HG02678 (cell line): ENCODE results near the gene TNFAIP2.

ENCODE experiments used
- ATAC-seq: cut with Tn5 transposase; IDR thresholded peaks from one replicate; pipeline ENCODE4 v1.9.1; 2021; ENCODE audit warnings: mild to moderate bottlenecking, moderate library complexity; ENCODE audit not compliant: unreplicated experiment

The TNFAIP2 gene

GRCh38 chr14:103133210-103134140 is 10.2 kb downstream of the TNFAIP2 start:
- no peak for ATAC-seq

DNA sequence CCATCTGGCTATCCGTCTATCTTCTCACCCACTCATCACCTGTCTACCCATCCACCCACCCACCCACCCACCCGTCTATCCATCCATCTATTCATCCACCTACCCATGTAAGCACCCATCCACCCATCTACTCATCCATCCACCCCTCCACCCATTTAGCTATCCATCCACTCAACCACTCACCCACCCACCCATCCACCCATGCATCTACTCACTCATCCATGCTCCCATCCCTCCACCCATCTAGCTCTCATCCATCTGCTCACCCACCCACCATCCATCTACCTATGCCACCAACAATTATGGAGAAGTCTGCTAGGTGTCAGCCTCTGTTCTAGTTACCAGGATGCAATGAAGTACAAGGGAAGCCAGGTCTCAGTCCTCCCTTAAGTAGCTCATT is 11.1 kb downstream of the TNFAIP2 start:
- no peak for ATAC-seq

GRCh38 chr14:103134919-103135318 is 11.7 kb downstream of the TNFAIP2 start:
- ATAC-seq: no peak

DNA sequence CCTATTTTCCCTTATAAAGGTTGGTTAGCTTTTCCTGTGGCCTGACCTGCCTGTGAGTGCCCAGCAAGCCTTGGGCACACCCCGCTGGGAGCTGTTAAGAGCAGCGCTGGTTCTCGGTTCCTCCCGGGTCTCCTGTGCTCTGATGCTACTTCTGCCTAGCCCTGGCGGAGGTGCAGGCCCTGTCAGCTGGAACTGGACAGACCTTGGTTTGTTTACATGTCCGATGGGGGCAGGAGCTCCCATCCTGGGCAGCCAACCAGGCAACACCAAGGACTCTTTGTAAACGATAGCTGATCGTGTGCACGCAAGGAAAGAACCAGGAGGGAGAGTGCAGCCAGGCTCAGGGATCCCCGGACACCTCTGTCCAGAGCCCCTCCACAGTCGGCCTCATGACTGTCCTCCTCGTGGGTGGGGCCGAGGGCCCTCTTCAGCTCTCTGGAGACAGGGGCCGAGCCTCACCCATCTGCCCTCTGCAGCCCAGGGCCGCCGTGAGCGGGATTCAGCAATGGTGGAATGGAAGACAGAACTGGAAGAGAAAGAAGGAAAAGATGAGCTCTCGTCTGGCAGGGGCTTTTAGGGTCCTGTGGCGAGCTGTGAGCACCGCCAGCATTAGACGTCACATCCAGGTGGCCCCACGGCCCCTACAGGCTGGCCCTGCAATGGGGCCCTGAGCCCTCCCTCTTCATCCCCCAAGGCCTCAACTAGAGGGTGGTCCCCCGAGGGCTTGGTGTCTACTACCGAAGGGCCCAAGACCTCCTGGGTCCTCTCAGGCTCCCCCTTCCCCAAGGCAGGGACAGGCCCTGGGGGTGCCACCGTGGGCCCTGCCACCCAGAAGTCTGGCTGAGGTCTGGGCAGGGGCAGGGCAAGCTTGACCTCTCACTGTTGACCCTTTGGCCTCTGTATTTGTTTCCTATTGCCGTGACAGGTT is 12.3 kb downstream of the TNFAIP2 start:
- ATAC-seq: no peak

GRCh38 chr14:103136388-103137271 is 13.4 kb downstream of the TNFAIP2 start:
- no peak for ATAC-seq

DNA sequence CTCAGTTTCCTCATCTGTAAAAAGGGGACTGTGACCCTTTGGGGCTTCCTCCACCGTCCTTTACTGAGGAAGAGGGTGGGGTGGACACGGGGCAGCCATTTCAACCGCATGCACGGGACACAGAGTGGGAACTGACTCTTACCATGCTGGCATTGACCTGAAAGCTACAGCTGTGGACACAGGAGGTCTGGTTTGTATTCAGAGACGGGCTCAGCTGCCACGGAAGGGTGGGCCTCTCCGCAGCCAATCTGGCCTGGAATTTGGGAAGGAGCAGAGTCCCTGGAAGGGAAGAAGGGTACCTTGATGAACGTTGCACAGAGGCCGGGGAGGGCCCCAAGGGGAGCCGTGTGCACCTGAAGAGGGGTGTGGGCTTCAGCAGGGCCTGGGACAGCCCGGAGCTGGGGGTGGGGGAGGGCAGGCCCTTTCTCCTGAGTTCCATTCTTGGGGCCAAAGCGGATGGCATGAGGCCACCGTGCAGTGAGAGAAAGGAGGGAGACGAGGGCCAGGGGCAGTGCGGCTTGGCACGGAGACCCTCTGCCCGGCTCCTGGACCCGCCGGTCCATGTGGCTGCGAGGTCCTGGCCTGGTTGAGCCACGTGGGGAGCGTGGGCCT is 14.5 kb downstream of the TNFAIP2 start:
- no peak for ATAC-seq

DNA sequence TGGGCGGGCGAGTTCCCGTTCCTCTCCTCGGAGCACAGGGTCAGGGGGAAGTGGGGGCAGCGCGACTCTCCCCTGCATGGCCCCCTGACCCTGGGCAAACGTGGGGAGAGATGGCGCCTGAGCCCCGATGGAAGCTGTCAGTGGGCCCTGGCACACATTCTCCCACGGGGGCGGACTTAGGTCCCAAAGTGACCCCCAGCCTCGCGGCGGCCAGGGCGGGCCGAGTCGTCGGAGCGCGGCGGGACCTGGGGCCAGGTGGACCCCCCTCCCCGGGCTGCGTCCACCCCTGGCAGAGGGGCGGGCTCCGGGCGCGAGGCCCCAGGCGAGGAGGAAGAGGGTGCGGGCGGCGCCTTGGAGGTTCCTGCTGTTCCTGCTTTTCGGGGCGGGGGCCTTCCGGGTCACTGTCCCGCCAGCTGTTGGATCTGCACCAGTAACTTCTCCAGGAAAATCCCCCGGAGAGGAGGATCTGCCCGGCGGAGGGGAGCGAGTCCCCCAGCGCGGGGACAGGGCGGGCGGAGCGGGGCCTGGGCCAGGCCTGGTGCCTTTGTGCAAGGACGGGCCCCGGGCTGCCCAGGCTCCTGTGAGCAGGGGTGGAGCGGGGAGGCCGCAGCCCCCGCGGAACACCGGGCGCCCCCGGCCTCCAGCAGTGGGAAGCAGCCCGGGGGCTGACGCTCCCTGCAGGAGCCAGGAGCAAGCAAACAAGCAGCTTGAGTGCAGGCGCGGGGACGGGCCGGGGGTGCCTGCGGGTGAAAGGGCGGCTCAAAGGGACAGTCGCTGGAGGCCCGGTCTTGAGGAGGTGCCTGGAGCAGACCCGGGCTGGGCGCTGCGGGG is 15.3 kb downstream of the TNFAIP2 start:
- ATAC-seq: no peak

GRCh38 chr14:103139132-103140025 is 16.1 kb downstream of the TNFAIP2 start:
- ATAC-seq: no peak

DNA sequence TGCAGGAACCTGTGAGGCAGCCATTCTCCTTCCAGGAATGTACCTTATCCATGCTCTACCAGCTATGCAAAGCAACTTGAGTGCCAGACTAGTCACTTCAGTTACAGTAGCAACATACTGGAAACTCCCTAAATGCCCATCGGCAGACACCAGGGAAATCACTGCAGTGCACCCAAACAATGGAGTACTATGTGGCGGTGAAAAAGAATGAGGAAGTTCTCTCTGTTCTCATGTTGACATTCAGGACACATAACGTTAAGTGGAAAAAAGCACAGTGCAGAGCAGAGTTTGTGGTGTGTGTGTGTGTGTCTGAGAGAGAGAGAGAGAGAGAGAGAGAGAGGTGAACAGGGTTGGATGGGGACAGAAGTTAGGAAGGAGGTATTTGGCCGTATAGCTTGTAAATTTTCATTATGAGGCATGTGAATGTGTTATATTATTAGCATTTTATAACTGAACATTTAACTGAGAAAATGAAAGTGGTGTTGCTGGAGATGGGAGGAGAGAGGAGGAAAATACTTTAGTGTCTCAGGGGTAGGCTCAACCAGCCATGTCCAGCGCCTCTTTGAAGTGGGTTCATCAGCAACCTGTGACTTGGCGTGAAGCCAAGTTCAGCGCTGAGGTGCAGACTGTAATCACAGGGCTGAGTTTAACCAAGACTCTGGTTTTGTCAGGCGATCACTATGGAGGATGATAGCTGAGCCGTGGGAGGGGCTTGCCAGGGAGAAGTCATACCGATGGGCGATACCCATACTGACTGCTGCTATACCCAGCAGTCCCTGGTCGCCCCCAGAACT is 17.3 kb downstream of the TNFAIP2 start:
- ATAC-seq: peak; percentile 81

- ATAC-seq: peak; percentile 15
Measured at GRCh38 chr14:103141117-103141796, 18.0 kb downstream of the TNFAIP2 start.

GRCh38 chr14:103142026-103142425 is 18.8 kb downstream of the TNFAIP2 start:
- ATAC-seq: no peak

DNA sequence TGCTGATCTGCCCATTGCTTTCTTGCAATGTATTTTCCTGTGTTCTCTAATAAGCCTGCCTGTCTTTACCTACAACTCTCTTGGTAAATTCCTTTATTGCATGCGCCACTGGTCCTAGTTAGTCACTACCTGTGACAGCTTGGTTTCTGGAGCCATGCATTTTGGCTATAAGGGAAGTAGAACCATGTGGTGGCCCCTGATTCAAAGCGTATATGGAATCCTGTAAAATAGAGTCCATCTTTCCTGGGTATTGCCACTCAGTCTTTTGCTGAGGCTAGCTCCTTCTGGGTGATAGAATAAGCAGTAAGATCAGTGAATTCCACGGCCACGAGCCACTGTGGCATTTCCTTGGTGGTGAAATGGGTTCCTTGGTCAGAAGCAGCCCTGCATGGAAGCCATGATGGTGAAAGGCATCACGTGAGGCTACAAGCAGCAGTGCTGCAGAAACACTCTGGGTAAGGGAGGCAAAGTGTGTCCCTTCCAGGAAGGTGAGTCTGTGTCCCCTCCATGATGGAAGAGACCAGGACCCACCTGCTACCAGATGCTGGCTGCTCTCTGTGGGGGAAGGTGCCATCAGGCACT is 19.6 kb downstream of the TNFAIP2 start:
- ATAC-seq: no peak

GRCh38 chr14:103143506-103143905 is 20.2 kb downstream of the TNFAIP2 start:
- ATAC-seq: no peak

DNA sequence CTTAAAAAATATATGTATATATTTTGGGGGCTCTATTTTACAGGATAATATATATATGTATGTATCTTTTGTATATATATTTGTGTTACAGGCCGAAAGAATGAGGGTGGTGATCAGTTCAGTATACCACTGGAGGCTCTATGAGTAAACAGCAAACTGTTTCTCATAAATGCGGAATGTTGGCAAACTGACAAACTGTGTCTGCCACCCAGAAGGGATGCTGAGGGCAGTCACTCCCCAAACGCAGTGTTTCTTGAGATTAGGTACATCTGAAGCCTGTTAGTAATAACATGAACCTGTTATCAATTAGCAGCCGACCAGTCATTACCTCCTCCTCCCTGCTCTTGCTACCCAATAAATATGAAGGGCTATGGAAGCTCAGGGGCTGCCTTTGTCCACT is 20.8 kb downstream of the TNFAIP2 start:
- no peak for ATAC-seq

DNA sequence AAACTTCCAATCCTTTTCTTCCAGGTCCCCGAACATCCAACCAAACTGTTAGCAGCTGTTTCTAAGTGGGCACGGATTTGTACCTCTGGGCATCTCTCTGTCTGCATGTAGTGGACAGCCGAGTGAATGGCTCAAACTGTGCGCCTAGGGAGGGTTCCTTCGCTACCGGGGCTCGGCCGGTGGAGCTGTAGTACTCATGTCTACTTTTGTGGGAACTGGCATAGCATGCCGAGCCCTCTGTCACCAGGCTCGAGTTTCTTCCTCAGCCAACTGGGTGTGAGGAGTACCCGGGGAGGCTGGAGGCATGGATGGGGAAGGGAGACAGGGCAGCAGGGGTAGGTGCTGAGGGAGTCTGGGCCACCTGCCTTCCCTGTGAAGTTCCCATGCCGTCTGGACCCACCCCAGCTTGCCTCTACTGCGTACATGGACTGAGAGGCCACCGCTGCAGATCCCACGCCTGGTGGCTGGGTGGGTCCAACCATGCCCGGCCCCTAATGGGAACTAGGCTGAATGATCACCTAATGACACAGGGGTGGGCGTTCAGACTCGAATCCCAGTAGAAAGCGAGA is 23.0 kb downstream of the TNFAIP2 start:
- ATAC-seq: no peak
